Measurements from ENCODE around the gene B3GAT1.

Gene B3GAT1

DNA sequence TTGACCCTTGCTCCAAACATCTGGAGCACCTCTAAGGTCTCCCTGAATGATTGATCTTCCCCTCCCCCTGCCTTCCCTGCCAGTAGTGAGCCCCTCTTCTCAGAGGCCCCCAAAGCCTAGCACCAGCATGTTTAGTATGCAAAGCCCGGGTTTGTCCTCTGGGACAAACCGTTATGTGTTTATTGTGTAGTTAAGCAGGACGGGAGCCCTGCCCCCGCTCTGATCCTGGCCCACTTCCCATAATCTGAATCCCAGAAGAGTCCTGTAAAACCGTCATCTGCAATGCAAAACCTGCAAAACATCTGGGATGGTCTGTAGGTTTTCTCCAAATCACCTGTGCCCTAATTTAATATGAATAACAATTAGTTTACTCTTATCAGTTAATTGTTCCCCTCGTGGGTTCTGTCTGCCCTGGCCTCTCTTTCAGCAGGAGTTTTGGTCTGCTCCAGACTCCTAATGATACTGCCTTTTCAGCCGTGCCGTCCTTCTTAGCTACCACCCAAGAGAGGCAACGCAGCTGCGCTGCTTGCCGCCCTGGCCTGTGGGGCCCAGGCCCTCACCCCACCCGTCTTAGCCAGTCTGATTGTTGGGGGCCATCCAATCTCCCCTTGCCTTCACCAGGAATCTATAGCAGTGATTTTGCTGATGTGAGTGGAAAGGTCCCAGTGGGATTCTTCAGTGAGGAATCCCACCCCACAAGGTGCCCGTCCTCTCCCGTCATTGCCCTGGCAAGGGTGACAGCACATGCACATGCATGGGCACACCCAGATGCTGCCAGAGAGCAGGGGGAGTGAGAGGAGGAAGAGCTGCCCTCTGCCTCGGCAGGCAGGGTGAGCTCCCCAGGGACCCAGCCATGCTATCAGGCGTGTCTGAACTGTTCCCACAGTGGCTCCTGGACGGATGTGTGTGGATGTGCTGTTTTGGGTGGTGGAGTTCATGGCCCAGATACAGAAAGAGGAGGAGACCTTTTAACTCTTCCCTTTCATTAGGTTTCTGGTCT lies 3.0 kb upstream of the B3GAT1 start:
- TF ChIP-seq POLR2AphosphoS5 (IDR thresholded peaks at IDR 0.05; ENCODE audit: low read depth): no peak
- TF ChIP-seq, protein P1, sequence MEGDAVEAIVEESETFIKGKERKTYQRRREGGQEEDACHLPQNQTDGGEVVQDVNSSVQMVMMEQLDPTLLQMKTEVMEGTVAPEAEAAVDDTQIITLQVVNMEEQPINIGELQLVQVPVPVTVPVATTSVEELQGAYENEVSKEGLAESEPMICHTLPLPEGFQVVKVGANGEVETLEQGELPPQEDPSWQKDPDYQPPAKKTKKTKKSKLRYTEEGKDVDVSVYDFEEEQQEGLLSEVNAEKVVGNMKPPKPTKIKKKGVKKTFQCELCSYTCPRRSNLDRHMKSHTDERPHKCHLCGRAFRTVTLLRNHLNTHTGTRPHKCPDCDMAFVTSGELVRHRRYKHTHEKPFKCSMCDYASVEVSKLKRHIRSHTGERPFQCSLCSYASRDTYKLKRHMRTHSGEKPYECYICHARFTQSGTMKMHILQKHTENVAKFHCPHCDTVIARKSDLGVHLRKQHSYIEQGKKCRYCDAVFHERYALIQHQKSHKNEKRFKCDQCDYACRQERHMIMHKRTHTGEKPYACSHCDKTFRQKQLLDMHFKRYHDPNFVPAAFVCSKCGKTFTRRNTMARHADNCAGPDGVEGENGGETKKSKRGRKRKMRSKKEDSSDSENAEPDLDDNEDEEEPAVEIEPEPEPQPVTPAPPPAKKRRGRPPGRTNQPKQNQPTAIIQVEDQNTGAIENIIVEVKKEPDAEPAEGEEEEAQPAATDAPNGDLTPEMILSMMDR (IDR thresholded peaks at IDR 0.05; ENCODE audit: insufficient read depth, low read length): no peak
- TF ChIP-seq, protein P2, sequence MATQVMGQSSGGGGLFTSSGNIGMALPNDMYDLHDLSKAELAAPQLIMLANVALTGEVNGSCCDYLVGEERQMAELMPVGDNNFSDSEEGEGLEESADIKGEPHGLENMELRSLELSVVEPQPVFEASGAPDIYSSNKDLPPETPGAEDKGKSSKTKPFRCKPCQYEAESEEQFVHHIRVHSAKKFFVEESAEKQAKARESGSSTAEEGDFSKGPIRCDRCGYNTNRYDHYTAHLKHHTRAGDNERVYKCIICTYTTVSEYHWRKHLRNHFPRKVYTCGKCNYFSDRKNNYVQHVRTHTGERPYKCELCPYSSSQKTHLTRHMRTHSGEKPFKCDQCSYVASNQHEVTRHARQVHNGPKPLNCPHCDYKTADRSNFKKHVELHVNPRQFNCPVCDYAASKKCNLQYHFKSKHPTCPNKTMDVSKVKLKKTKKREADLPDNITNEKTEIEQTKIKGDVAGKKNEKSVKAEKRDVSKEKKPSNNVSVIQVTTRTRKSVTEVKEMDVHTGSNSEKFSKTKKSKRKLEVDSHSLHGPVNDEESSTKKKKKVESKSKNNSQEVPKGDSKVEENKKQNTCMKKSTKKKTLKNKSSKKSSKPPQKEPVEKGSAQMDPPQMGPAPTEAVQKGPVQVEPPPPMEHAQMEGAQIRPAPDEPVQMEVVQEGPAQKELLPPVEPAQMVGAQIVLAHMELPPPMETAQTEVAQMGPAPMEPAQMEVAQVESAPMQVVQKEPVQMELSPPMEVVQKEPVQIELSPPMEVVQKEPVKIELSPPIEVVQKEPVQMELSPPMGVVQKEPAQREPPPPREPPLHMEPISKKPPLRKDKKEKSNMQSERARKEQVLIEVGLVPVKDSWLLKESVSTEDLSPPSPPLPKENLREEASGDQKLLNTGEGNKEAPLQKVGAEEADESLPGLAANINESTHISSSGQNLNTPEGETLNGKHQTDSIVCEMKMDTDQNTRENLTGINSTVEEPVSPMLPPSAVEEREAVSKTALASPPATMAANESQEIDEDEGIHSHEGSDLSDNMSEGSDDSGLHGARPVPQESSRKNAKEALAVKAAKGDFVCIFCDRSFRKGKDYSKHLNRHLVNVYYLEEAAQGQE (IDR thresholded peaks at IDR 0.05; ENCODE audit: insufficient replicate concordance, low read depth): no peak
- no peak for TF ChIP-seq GABPA (IDR thresholded peaks at IDR 0.05; ENCODE audit: low read depth)
- TF ChIP-seq SPI1 (IDR thresholded peaks at IDR 0.05; ENCODE audit: borderline replicate concordance, low read depth): no peak
- peaks cover 29% of the 10 kb centered on the region for H3K27me3 ChIP-seq (ENCODE audit: insufficient read depth, poor library complexity, severe bottlenecking)
- H3K27ac ChIP-seq (replicated peaks): no peak overlapping the region
- no peak for DNase-seq (ENCODE audit: low read depth in 1 of 2, low spot score in 1 of 2)
- H3K4me3 ChIP-seq (replicated peaks; ENCODE audit: insufficient read depth, low read length): no peak overlapping the region

DNA sequence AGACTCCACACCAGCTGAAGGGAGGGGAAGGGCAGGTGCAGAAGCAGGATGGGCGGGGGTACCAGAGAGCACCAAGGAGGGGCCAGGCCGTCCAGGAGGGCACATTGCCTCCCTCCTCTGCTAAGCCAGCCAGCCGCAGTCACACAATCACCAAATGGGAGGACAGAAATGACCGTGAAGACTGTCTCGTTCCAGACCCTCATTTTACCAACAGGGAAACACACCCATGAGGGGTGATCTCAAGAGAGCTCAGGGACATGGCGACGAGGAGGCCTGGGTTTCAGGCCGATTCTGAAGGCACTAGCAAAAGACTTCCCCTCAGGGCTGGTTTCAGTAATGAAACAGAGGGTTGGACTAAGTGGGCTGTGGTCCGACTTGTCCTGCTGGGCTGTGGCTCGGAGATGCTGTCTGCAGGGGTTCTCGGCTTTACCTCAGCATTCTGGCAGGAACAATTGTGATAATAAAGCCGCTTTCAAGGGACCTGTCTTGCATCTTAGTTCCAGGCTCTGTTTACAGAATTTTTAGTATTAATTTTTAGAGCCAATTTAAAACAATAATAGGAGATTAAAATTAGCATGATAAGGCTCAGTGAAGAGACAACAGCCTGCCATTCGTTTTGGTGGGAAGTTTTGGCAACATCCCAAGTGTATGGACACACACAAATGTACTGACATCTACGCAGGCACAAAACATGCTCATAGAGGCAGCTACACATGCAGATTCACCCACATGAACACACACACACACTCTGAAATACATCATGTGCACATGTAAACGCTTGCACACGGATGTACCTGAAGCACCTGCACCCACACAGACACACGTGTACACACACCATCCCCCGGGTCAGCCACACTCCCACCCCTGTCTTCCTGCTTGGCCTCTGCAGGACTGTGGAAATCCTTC lies 2.0 kb upstream of the B3GAT1 start:
- peaks cover 31% of the 10 kb centered on the region for H3K27me3 ChIP-seq (ENCODE audit: insufficient read depth, poor library complexity, severe bottlenecking)
- no peak for DNase-seq (ENCODE audit: low read depth in 1 of 2, low spot score in 1 of 2)
- no peak for TF ChIP-seq GABPA (IDR thresholded peaks at IDR 0.05; ENCODE audit: low read depth)
- no peak overlapping the region for H3K27ac ChIP-seq (replicated peaks)
- H3K4me3 ChIP-seq (replicated peaks; ENCODE audit: insufficient read depth, low read length): no peak overlapping the region

DNA sequence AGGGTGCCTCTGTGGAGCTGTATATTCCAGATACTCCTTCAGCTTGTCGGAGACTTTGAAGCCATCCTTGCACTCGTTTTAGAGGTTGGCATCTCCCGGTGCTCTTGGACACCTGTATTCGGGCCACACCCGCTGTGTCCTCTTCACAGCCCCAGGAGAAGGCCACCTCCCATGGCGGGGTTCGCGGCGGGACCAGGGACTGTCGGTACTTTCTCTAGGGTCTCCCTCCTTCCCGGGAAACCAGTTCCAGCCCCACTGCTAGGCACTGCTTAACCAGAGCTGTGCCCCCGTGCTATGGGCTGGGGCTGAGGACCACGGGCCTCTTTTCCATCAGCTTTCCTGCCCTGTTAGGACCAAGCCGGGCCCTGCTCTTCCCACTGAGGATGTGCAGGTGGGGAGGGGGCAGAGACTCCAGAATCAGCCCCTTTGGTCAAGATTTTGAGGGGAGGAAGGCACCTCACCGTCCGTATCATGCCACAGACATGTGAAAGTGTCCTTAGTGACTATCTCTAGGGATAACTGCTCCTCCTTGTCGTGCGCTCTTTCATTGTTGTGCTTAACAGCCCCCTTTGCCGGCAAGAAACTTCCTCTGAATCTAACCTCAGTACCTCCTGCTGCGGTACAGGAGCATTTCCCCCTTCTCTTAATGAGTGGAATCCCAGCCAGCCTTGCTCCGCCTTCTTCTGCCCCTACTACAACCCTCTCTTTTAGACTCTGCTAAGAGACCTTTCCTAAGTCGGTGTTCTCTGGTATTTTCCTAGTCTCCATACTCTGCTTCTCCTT lies 1.2 kb upstream of the B3GAT1 start:
- no peak overlapping the region for H3K27ac ChIP-seq (replicated peaks)
- TF ChIP-seq, protein P1 (IDR thresholded peaks at IDR 0.05; ENCODE audit: insufficient read depth, low read length): no peak
- no peak for TF ChIP-seq POLR2AphosphoS5 (IDR thresholded peaks at IDR 0.05; ENCODE audit: low read depth)
- no peak for TF ChIP-seq GABPA (IDR thresholded peaks at IDR 0.05; ENCODE audit: low read depth)
- TF ChIP-seq, protein P2 (IDR thresholded peaks at IDR 0.05; ENCODE audit: insufficient replicate concordance, low read depth): no peak
- no peak for TF ChIP-seq SPI1 (IDR thresholded peaks at IDR 0.05; ENCODE audit: borderline replicate concordance, low read depth)
- peaks cover 31% of the 10 kb centered on the region for H3K27me3 ChIP-seq (ENCODE audit: insufficient read depth, poor library complexity, severe bottlenecking)
- no peak overlapping the region for H3K4me3 ChIP-seq (replicated peaks; ENCODE audit: insufficient read depth, low read length)
- no peak for DNase-seq (ENCODE audit: low read depth in 1 of 2, low spot score in 1 of 2)

Data from HL-60 (cell line).